GM18867 (cell line): ENCODE measurements around the gene OVCA2.

Source experiments
- ATAC-seq: cut with Tn5 transposase; IDR thresholded peaks from one replicate; pipeline ENCODE4 v1.9.1; 2021; ENCODE audit warnings: mild to moderate bottlenecking, moderate library complexity; ENCODE audit not compliant: unreplicated experiment

OVCA2 gene

GRCh38 chr17:2041561-2042389, at the start of gene OVCA2:
Gene OVCA2, plus strand, starts transcription at chr17:2042022. Its CDS starts 26 bp downstream, at chr17:2042048.
- ATAC-seq: peak; percentile 89

GRCh38 chr17:1992541-1992940, 49.3 kb upstream of the OVCA2 start:
- no peak for ATAC-seq

DNA sequence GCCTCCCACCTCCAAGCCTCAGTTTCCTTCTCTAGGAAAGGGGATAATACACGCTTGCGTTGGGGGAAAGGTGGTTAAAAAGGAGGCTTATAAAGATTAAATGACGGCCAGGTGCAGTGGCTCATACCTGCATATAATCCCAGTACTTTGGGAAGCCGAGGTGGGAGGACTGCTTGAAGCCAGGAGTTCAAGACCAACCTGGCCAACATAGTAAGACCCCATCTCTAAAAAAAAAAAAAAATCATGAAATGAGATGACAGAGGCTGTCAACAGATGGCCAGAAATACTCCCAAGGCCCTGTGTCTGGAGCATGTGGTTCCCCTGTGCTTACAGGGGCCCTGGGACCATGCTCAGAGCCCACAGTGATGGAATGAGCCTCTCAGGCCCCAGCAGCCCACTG, 47.1 kb upstream of the OVCA2 start:
- ATAC-seq: no peak

DNA sequence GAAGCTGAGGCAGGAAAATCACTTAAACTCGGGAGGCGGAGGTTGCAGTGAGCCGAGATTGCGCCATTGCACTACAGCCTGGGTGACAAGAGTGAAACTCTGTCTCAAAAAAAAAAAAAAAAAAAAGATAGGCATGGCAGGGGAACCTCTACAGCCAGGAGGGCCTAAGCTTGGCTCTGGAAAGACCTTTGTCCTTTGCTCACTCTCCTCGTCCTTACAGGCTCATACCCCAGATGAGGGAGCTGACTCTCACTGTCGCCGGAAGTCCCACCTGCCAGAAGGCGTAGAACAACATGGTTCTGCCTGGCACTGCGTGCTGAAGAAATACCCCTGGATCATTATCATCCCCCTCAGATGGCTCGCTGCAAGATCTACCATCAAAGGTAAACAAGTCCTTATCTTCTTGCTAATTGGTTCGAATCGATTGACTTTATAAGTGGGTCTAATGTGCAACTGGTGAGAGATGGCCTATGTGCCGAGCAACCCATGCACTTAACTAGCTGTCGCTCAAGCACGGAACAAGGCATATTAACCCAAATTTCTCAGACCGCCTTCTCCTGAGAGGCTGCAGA, 46.4 kb upstream of the OVCA2 start:
- no peak for ATAC-seq

GRCh38 chr17:1995907-1996799, 45.7 kb upstream of the OVCA2 start:
- ATAC-seq: no peak

GRCh38 chr17:1996800-1997288, 45.0 kb upstream of the OVCA2 start:
- no peak for ATAC-seq

- no peak for ATAC-seq
Measured at GRCh38 chr17:1997289-1997926, 44.4 kb upstream of the OVCA2 start.

GRCh38 chr17:1997927-1998742, 43.7 kb upstream of the OVCA2 start:
- no peak for ATAC-seq

GRCh38 chr17:1999557-2000251, 42.1 kb upstream of the OVCA2 start:
- no peak for ATAC-seq

GRCh38 chr17:2002767-2003329, 39.0 kb upstream of the OVCA2 start:
- ATAC-seq: no peak

DNA sequence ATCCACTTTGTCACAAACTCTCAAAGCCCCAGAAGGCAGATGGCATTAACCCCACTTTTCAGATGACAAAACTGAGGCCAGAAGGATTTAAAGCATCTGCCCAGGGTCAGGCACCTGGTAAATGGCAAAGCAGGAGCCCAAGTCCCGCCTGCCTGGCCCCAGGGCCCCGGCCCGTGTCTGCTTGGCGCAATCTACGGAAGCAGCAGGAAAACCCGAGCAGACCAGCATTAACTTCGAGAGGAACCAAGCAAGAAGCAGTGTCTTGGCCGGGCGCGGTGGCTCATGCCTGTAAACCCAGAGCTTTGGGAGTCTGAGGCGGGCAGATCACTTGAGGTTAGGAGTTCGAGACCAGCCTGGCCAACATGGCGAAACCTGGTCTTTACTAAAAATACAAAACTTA, 38.3 kb upstream of the OVCA2 start:
- no peak for ATAC-seq

DNA sequence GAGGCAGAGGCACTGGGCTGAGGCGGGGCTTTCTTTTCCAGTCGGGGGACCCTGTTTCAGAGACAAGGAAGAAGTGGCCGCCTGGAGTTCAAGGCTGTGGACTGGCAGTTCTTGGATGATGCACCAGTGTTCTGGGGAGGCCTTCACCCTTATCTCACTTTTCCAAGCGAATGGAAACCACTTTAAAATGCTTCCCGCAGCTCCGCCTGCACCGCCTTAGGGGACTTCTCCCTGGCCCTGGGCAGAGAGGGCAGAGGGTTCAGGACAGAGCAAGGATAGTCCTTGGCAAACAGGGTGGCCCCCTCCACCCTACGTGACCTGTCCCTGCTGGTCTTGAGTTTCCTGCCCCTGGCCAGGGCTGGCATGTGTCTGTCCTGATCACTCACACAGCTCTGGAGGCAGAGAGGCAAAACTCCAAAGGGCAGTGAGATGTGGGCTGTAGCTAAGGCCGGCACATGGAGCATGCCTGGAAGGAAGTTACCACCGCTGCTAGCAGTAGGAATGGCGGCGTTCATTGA, 37.3 kb upstream of the OVCA2 start:
- no peak for ATAC-seq

DNA sequence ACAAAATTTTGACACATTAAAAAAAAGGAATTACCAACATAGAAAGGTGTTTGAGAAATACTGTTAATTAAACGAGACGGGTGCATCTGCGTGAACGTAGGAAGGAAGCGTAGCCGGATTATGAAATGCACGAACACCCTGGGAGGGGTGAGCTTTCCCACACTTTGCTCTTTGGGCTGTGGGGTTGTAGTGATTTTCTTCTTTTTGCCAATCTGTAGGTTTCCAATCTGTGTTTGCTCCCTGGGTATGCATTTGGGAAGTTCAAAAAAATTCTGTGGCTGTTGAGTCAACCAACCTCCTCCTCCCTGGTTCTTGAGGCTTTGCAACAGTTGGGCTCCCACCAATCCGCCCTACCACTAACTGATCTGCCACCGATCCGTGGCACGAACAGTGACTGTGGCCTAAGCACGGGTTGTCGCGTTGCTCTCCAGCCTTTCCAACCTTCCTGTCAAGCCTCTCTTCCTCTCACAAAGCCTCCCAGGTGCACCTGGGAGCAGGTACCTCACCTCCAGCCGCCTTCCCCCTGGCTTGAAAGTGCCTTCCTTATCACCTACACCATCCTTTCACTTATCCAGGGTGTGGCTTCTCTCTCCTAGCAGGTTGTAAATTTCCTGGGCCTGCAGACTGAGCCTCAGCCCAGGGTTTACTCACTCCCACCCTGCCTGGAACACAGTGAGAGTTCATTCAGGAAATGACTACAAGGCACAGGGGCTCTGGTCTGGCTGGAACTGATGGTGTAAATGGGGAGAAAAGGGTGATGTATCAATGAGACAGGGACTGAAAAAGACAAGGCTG, 33.3 kb upstream of the OVCA2 start:
- no peak for ATAC-seq

GRCh38 chr17:2009737-2010136, 32.1 kb upstream of the OVCA2 start:
- ATAC-seq: no peak

- no peak for ATAC-seq
Measured at GRCh38 chr17:2011411-2012371, 30.1 kb upstream of the OVCA2 start.

DNA sequence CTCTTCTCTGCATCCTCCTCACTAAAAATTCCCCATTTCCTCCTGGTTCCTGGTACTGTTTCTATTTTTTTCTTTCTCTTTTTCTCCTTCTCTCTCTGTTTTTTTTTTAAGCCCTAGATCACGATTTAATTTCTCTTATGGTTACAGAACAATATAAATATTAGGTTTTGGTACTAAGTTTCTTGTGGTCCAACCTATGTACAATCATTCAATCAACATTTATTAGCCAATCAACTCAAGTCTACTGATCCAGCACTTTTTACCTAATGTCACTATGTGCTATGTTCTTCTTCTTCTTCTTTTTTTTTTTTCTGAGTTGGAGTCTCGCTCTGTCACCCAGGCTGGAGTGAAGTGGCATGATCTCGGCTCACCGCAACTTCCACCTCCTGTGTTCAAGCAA, 29.3 kb upstream of the OVCA2 start:
- ATAC-seq: no peak
